Adrenal gland (tissue), 5 donors: ENCODE measurements around the gene ELOVL2.

Source experiments
- POLR2A ChIP-seq, 2 donors: fragments of 450-650 bp; IDR thresholded peaks; one replicate each; pipeline ENCODE4 v1.6.1; 2017; ENCODE audit warnings: antibody characterized with exemption in 2 of 2, mild to moderate bottlenecking in 2 of 2, moderate library complexity in 1 of 2
- TF ChIP-seq, protein P1 (sequence below), 6 experiments: fragments of 450-650 bp in 4 of 6; fragments of 200-600 bp in 2 of 6; sonication (generic) in 1 of 6; IDR thresholded peaks; 1 replicate in 5 of 6; 2 replicates in 1 of 6; pipeline versions ENCODE4 v1.5.1 to v1.8.0; 2016 to 2021; ENCODE audit warnings: antibody characterized with exemption in 6 of 6, mild to moderate bottlenecking in 2 of 6, moderate library complexity in 1 of 6
- donor health status: DM: no; HTN: no; CAD: no.

- TF ChIP-seq, protein P1, sequence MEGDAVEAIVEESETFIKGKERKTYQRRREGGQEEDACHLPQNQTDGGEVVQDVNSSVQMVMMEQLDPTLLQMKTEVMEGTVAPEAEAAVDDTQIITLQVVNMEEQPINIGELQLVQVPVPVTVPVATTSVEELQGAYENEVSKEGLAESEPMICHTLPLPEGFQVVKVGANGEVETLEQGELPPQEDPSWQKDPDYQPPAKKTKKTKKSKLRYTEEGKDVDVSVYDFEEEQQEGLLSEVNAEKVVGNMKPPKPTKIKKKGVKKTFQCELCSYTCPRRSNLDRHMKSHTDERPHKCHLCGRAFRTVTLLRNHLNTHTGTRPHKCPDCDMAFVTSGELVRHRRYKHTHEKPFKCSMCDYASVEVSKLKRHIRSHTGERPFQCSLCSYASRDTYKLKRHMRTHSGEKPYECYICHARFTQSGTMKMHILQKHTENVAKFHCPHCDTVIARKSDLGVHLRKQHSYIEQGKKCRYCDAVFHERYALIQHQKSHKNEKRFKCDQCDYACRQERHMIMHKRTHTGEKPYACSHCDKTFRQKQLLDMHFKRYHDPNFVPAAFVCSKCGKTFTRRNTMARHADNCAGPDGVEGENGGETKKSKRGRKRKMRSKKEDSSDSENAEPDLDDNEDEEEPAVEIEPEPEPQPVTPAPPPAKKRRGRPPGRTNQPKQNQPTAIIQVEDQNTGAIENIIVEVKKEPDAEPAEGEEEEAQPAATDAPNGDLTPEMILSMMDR (IDR thresholded peaks at IDR 0.05) = no peak
- TF ChIP-seq POLR2A (IDR thresholded peaks at IDR 0.05) = no peak
Measured at GRCh38 chr6:10972196-10972595, 71.9 kb downstream of the ELOVL2 start.
